CD4-positive, alpha-beta T cell (primary cell): ENCODE data around the gene SELENBP1. TPM values are rescaled to one million over a fixed set of nuclear protein-coding genes. Genes with fewer than 3 reads are reported as not detected.

Experiments used
- ATAC-seq: fragments of 200-7000 bp; cut with Tn5 transposase; one replicate; pipeline ENCODE4 v1.10.0; 2022; ENCODE audit warnings: mild to moderate bottlenecking; ENCODE audit not compliant: poor library complexity
- CTCF ChIA-PET: fragments of 350-600 bp; sonication (Branson Sonifier 250); formaldehyde crosslinking; loops from one replicate; lab custom pipeline; 2021; ENCODE audit warnings: antibody characterized with exemption, inconsistent platforms; lab: Charles Lee
- POLR2A ChIA-PET: fragments of 350-600 bp; sonication (Branson Sonifier 250); formaldehyde crosslinking; loops from one replicate; lab custom pipeline; 2021; ENCODE audit warnings: antibody characterized with exemption, inconsistent platforms; lab: Charles Lee
- DNase-seq, 14 experiments: peaks; one replicate each; pipeline ENCODE4 v3.0.0-alpha.2; 2013 to 2020; ENCODE audit warnings: mixed read lengths in 2 of 14
- H3K27ac ChIP-seq, 2 donors: one replicate each; pipeline versions ENCODE4 v1.5.1 to v1.7.0; 2013; ENCODE audit warnings: low read length in 2 of 2, low read depth in 1 of 2, mild to moderate bottlenecking in 1 of 2
- H3K27me3 ChIP-seq, 2 experiments: 1 replicate in 1 of 2; 2 replicates in 1 of 2; pipeline versions ENCODE4 v1.6.1 to v1.7.0; 2013; ENCODE audit warnings: low read length in 2 of 2, control low read depth in 1 of 2, mild to moderate bottlenecking in 1 of 2, moderate library complexity in 1 of 2; ENCODE audit not compliant: insufficient read depth in 2 of 2, control insufficient read depth in 1 of 2
- H3K36me3 ChIP-seq: one replicate; pipeline ENCODE4 v1.6.1; 2013; ENCODE audit warnings: low read length, control low read depth; ENCODE audit not compliant: insufficient read depth
- H3K4me1 ChIP-seq: one replicate; pipeline ENCODE4 v1.6.1; 2013; ENCODE audit warnings: low read length, control low read depth; ENCODE audit not compliant: insufficient read depth
- H3K4me3 ChIP-seq: one replicate; pipeline ENCODE4 v1.5.1; 2013; ENCODE audit warnings: mild to moderate bottlenecking, low read length, moderate library complexity
- H3K9me3 ChIP-seq, 2 experiments: 1 replicate in 1 of 2; 2 replicates in 1 of 2; pipeline versions ENCODE4 v1.6.1 to v1.7.0; 2013; ENCODE audit warnings: low read length in 2 of 2, mild to moderate bottlenecking in 2 of 2, control low read depth in 1 of 2, moderate library complexity in 1 of 2; ENCODE audit not compliant: control insufficient read depth in 1 of 2, insufficient read depth in 1 of 2
- H3K27ac Mint-ChIP-seq: one replicate; pipeline ENCODE4 v1.8.0; 2020; ENCODE audit warnings: mixed read lengths
- H3K27me3 Mint-ChIP-seq: one replicate; pipeline ENCODE4 v1.8.0; 2021; ENCODE audit warnings: mixed read lengths
- H3K36me3 Mint-ChIP-seq: one replicate; pipeline ENCODE4 v1.8.0; 2021; ENCODE audit warnings: low read depth, mixed read lengths
- H3K4me1 Mint-ChIP-seq: one replicate; pipeline ENCODE4 v1.8.0; 2021; ENCODE audit warnings: low read depth, mixed read lengths
- H3K4me3 Mint-ChIP-seq: one replicate; pipeline ENCODE4 v1.8.0; 2020; ENCODE audit warnings: mild to moderate bottlenecking, mixed read lengths
- H3K9me3 Mint-ChIP-seq: one replicate; pipeline ENCODE4 v1.8.0; 2020; ENCODE audit warnings: mixed read lengths
- CTCF ChIP-seq: fragments of 200-600 bp; IDR thresholded peaks from one replicate; pipeline ENCODE4 v1.8.0; 2022; ENCODE audit warnings: antibody characterized with exemption, mild to moderate bottlenecking
- intact Hi-C, 2 experiments: fragments of 100-400 bp; cut with DNase I in 1 of 2; cut with micrococcal nuclease in 1 of 2; formaldehyde crosslinking; loops; one replicate each; pipeline versions ENCODE4 v1.15.1 to v1.9.0; 2023 to 2025; cut with DNase I, micrococcal nuclease
- polyA plus RNA-seq, 2 donors: library from polyadenylated mRNA; unstranded; fragments of 120-200 nt; gene quantifications; one replicate each; pipeline ENCODE4 v1.2.1, GENCODE V29; 2013
- total RNA-seq, 174 experiments: library from RNA in 2 of 174; stranded (reverse) in 2 of 174; gene quantifications; one replicate each; pipeline ENCODE4 v1.2.3 and lab custom pipeline; 2021 to 2026

Gene SELENBP1
- total RNA-seq, result not detected
- not detected for polyA plus RNA-seq (2013, experiment 1 of 2)
- polyA plus RNA-seq (2013, experiment 2 of 2), result 0.61 TPM
- 0 to 0.29 (median 0) reads per million in 172 experiments for total RNA-seq (lab: John Stamatoyannopoulos, UW)

DNA sequence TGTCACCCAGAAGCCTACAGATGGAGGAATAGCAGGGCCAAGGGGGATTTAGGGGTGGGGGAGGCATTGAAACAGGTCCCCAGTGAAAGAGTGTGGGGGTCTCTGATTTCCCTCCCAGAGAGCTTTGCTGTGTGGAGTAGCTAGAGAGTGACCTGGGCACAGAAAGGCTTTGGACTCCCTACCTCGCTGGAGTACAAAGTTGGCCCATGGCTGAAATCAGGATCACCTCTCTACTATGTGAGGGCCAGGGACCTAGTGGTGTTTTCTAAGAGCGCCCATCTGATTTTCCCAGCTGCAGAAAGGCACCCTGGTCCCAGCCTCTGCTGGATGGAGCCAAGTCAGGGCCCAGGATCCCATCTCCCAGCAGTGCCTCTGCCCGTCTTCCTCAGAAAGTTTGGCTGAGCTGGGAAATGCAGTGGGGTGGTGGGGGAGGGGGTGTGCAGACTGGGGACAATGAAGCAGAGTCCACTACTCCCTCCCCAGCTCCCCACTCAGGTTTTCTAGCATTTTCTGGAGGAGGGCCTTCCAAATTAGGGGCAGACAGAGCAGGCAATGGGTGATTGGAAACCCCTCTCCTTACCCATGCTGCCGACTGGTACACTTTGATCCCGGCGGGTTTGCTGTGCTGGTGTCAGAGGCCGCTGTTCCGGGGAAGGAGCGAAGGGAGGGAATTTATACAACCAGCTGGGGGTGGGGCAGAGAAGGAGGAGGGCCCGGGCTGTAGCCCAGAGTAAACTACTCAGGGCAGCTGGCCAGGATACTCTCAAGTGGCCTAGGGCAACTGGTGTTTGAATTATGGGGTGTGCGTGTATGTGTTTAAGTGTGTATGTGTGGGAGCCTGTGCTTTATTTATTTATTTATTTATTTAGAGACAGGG, at the start of gene SELENBP1:
Gene SELENBP1 (minus strand): TSS at position 648 of the 877 bp plus-strand sequence. CDS start 64 bp downstream, at position 584.
- no peak within 1 kb of the TSS for H3K27ac ChIP-seq

GRCh38 chr1:151419819-151420218, 47.3 kb upstream of the SELENBP1 start:
- ATAC-seq (no peak), DNase-seq (no peak)
- intact Hi-C loops, result no loop called here
- Mint-ChIP-seq H3K4me1 (no peaks in the 10 kb centered on the region), H3K9me3 (no peaks in the 10 kb centered on the region), H3K36me3 (peaks cover 89% of the 10 kb centered on the region), H3K27ac (no peak overlapping the region), H3K4me3 (no peak overlapping the region), H3K27me3 (no peaks in the 10 kb centered on the region)
- H3K9me3 ChIP-seq, result no peaks in the 10 kb centered on the region
- no peak for TF ChIP-seq CTCF
- no peaks in the 10 kb centered on the region for H3K27me3 ChIP-seq
- H3K27ac ChIP-seq, result no peak overlapping the region
- ChIA-PET POLR2A (interaction anchor here (1.1 kb wide), 1 partner anchor 20 kb away, joined by 4 read pairs; the partner anchor contains the start of gene PSMB4), CTCF (interaction anchor here (0.9 kb wide), 1 partner anchor 14 kb away, joined by 3 read pairs; no protein-coding TSS in a partner anchor)
- no peaks in the 10 kb centered on the region for H3K4me1 ChIP-seq
- H3K4me3 ChIP-seq, result no peak overlapping the region
- H3K36me3 ChIP-seq, result peaks cover 74% of the 10 kb centered on the region

More for the DNA sequence above, at the start of gene SELENBP1:
- Mint-ChIP-seq H3K4me3 (no peak within 1 kb of the TSS), H3K4me1 (no peaks in the 10 kb centered on the region), H3K27me3 (no peaks in the 10 kb centered on the region), H3K27ac (no peak within 1 kb of the TSS), H3K9me3 (no peaks in the 10 kb centered on the region), H3K36me3 (no peaks in the 10 kb centered on the region)
- ATAC-seq, result no peak
- no peak for DNase-seq
- H3K4me3 ChIP-seq, result no peak within 1 kb of the TSS
- no peaks in the 10 kb centered on the region for H3K27me3 ChIP-seq
- intact Hi-C loops, result loop anchor here in 1 of 2 experiments (5.0 kb wide), 1 partner anchor 465 kb away; no protein-coding TSS in a partner anchor
- H3K36me3 ChIP-seq, result no peaks in the 10 kb centered on the region
- no peaks in the 10 kb centered on the region for H3K4me1 ChIP-seq
- TF ChIP-seq CTCF, result no peak
- POLR2A ChIA-PET, result no interaction called here
- CTCF ChIA-PET, result no interaction called here
- H3K9me3 ChIP-seq, result no peaks in the 10 kb centered on the region

GRCh38 chr1:151418081-151418480, 45.6 kb upstream of the SELENBP1 start:
- Mint-ChIP-seq H3K4me3 (no peak overlapping the region), H3K27me3 (no peaks in the 10 kb centered on the region), H3K27ac (no peak overlapping the region), H3K36me3 (peaks cover 86% of the 10 kb centered on the region), H3K4me1 (no peaks in the 10 kb centered on the region), H3K9me3 (no peaks in the 10 kb centered on the region)
- no peak for ATAC-seq
- Histone ChIP-seq H3K27me3 (no peaks in the 10 kb centered on the region), H3K36me3 (peaks cover 70% of the 10 kb centered on the region), H3K9me3 (no peaks in the 10 kb centered on the region), H3K27ac (no peak overlapping the region), H3K4me3 (no peak overlapping the region), H3K4me1 (no peaks in the 10 kb centered on the region)
- intact Hi-C loops, result no loop called here
- no peak for TF ChIP-seq CTCF
- ChIA-PET CTCF (interaction anchor here (0.6 to 1.7 kb wide), 3 partner anchors 78 to 220 kb away, joined by 3 to 7 read pairs (median 3); no protein-coding TSS in a partner anchor), POLR2A (interaction anchor here (0.6 kb wide), 1 partner anchor 220 kb away, joined by 3 read pairs; no protein-coding TSS in a partner anchor)
- no peak for DNase-seq
